NCI-H187 (cell line): ENCODE data around the gene PPP4R1.

Experiments used
- DNase-seq, 2 experiments: peaks; one replicate each; lab custom pipeline; 2025; lab: John Stamatoyannopoulos, UW

The PPP4R1 gene

GRCh38 chr18:9594823-9595596 lies 19.3 kb downstream of the PPP4R1 start:
- DNase-seq = no peak

DNA sequence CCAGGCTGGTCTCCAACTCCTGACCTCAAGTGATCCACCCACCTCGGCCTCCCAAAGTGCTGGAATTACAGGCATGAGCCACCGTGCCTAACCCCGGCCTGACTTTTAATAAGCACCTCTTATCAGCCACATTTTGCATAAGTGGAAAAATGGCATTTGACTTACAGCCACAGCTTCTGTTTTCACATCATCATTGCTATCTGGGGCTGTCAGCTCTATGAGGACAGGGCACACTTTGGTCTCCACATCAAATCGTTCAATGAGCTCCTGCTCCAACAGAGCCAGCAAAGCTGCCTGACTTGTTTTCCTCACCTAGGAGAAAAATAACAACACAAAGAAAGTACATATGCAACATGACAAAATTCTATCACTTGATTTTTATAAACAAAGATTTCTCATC lies 26.4 kb downstream of the PPP4R1 start:
- DNase-seq = no peak

DNA sequence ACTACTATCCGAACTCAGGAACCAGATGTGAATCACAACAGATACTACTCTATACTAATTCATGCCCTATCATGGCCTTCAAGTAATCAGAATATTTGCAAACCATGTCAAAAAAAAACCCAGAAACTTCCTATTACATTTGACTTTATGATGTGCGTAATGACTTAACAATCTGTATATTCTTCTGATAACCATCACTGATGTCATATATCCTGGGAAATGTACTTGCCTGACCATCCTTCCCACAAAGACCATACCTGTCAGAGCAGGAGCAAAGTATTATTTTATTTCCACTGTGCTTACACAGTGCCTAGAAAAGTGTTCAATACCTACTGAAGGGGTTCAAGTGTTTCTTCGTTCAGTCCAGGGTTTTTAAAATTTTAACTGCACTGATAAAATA lies 27.5 kb downstream of the PPP4R1 start:
- DNase-seq = no peak

DNA sequence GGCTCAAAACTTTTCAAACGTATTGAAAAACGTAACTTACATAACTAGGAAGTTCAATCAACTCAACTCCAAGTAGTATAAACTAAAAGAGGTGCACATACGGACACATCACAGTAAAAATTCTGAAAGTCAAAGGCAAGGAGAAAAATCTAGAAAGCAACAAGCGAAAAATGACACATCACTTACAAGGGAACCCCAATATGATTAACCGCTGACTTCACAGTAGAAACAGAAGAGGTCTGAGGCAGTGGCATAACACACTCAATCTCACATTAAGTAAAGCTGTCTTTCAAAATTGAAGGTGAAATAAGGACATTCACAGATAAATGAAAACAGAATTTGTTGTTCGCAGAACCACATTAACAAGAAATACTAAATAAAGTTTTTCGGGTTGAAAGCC lies 32.7 kb downstream of the PPP4R1 start:
- DNase-seq = no peak

- DNase-seq = no peak
These were observed 36.1 kb downstream of the PPP4R1 start for GRCh38 chr18:9578306-9578705.

- no peak for DNase-seq
These were observed 37.0 kb downstream of the PPP4R1 start for GRCh38 chr18:9577361-9577760.

- DNase-seq = peak; percentile 15 to 23
These were observed 38.8 kb downstream of the PPP4R1 start for GRCh38 chr18:9575558-9575957.

DNA sequence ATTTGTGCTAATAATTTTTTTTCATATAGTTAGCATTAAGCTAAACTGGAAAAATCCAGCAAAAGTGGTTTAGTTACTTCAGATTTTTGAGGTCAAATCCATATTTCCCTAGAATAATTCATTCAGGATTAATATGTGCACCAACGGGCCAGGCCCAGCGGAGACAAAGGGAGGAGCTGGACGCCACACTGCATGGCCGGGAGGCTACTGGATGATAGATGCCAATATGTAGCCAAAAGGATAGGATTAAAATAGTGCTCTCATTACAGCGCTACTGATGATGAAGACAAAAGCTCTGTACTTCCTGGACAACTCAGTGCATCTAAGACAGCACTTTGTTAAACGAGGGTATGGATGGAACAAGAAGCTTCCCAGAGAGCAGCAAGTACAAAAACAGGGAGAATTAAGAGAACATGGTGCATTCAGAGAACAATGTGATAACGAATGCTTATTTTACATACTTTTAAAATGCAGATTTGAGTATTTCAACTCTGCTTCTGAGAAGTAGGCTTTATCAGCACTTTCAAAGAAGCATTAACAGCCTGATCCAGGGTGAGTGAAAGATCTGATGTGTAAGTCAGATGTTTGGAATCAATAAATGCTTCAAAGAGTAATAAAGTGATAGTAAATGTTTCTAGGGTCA lies 39.8 kb downstream of the PPP4R1 start:
- no peak for DNase-seq

GRCh38 chr18:9571546-9571945 lies 42.8 kb downstream of the PPP4R1 start:
- DNase-seq = no peak

- DNase-seq = no peak
These were observed 44.1 kb downstream of the PPP4R1 start for GRCh38 chr18:9570255-9570654.

DNA sequence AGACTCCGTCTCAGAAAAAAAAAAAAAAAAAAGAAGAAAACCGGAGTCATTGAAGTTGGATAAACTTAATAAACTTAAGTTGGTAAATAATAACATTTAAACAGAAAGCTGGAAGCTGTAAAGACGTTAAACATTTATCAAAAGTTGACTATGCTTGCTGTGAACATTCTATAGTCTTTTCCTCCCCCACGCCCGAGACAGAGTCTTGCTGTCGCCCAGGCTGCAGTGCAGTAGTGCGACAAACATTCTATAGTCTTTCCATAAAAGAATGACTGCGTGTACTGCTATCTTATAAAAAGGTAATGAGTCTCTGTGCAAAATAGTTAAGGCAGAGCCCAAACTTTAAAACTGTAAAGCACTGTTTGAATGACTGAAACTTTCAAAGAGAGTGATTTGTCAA lies 45.2 kb downstream of the PPP4R1 start:
- no peak for DNase-seq

DNA sequence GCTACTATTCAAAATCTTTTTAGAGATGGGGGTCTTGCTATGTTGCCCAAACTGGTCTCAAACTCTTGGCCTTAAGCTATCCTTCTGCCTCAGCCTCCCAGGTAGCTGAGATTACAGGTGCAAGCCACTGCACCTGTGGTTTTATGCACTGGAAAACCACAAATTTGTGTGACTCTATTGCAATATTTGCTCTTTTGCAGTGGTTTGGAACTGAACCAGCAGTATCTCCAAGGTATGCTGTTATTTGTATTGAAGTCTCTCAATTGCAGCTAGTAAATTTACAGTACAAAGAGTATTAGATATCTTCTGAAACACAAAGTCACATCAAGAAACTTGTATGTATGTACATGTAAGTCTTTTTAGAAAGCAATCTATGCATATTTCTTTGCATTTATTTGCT lies 46.2 kb downstream of the PPP4R1 start:
- no peak for DNase-seq

- DNase-seq = no peak
These were observed 49.0 kb downstream of the PPP4R1 start for GRCh38 chr18:9565407-9565806.

DNA sequence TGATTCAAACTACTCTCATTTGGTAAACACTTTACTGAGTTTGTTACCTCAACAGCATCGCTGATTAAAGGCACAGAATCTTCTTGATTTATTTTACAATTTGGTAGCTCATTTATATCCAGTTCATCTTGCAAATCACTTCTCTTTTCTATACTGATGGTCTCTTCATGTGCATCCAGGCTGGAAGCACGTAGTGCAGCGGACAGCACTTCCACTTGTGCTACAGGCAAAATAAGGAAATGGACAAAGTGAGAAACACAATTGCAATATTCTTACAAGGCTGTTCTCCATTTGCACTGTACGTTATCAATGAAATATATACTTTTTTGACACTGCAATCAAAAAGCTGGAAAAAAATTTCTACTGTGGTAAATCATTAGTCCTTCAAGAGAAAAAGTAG lies 51.0 kb downstream of the PPP4R1 start:
- DNase-seq = no peak

DNA sequence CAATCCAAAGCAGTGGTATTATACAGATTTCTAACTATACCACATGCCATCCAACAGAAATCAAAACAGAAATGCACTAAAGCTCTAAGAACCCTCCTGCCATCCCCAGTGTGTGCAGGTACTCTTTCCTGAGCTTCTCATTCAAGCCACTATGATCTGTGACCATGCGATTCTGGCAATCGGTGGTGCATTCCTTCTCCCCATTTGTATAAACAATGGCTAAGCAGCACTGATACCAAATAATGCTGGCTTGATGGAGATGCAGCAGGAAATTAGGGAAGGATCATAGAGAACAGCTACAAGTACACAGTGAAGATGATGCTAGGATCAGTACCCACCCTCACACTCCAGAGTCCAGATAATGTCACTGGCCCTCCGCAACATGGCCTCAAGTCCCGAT lies 51.8 kb downstream of the PPP4R1 start:
- no peak for DNase-seq

DNA sequence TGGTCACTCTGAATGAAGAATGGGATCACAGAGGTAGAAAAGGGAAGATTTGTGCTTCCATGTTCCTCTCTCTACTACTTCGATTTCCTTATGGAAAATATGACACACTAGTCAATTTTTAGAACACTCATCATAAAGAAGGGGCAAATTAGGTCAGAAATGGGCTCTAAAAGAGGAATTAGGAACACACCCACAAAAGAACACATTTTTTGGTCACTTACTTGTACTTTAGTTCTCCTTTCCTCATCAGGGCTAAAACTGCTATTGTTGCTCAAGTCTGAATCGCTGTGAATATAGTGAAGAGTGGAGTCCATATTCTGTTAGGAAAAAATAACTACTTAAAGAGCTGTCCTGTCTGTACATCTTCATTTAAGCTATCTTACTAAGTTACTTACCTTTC lies 52.6 kb downstream of the PPP4R1 start:
- DNase-seq = no peak

DNA sequence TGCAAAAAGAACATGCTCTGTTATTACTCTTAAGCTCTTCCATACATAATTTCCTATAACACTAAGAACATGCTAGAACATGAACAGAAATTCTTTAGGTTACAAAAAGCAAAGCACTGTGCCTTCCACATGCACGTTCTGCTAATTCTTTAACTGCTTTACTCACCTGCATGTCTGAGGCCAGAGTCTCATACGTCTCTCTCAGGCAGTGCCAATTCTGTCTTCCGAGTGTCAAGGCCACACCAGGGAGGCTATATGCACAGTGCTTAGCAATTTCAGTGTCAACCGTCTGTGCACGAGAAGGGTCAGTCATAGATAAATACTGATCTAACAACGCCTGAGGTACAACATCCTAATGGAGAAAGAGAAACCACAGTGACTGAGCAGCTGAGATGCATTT lies 55.1 kb downstream of the PPP4R1 start:
- no peak for DNase-seq

- DNase-seq = no peak
These were observed 55.8 kb downstream of the PPP4R1 start for GRCh38 chr18:9558387-9559064.

GRCh38 chr18:9557250-9557943 lies 57.0 kb downstream of the PPP4R1 start:
- DNase-seq = no peak

GRCh38 chr18:9552616-9553015 lies 61.7 kb downstream of the PPP4R1 start:
- DNase-seq = no peak

DNA sequence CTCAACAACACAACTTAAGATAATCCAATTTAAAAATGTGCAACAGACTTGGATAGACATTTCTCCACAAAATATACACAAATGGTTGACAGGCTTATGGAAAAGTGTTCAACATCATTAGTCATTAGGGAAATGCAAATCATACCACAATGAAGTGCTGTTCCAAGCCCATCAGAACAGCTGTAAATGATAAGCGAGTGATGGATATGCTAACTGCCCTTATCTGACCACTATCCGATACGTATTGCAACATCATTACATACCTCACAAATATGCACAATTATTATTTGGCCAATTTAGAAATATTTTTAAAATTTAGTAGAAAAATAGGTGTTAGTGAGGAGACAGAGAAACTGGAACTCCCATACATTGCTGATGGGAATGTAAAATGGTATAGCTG lies 62.2 kb downstream of the PPP4R1 start:
- no peak for DNase-seq

- DNase-seq = no peak
These were observed 63.9 kb downstream of the PPP4R1 start for GRCh38 chr18:9550429-9550828.

GRCh38 chr18:9549405-9549804 lies 65.0 kb downstream of the PPP4R1 start:
- no peak for DNase-seq
